Heart left ventricle (tissue), 16 donors: ENCODE results near the gene DYSF. TPM values are rescaled to one million over a fixed set of nuclear protein-coding genes. Genes with fewer than 3 reads are reported as not detected.
A peak's percentile ranks its signal among the peaks of the same experiment; 100 is the strongest.

ENCODE experiments used
- ATAC-seq, 4 donors: fragments of 200-7000 bp; cut with Tn5 transposase; one replicate each; pipeline ENCODE4 v1.9.1; 2020 to 2022; ENCODE audit warnings: moderate library complexity in 4 of 4, mild to moderate bottlenecking in 3 of 4, moderate number of reproducible peaks in 1 of 4
- DNase-seq, 5 donors: peaks; one replicate each; pipeline ENCODE4 v3.0.0-alpha.2; 2020
- H3K27ac ChIP-seq, 12 donors: fragments of 200-600 bp; sonication (generic) in 4 of 12; one replicate each; pipeline versions ENCODE4 v1.5.0 to v1.8.0; 2016 to 2022; ENCODE audit warnings: mild to moderate bottlenecking in 2 of 12
- H3K27me3 ChIP-seq, 9 donors: fragments of 200-600 bp; sonication (generic) in 2 of 9; one replicate each; pipeline versions ENCODE4 v1.5.1 to v1.8.0; 2016 to 2022; ENCODE audit warnings: mild to moderate bottlenecking in 3 of 9
- H3K36me3 ChIP-seq, 9 donors: fragments of 200-600 bp; sonication (generic) in 2 of 9; one replicate each; pipeline versions ENCODE4 v1.5.0 to v1.8.0; 2018 to 2022; ENCODE audit warnings: mild to moderate bottlenecking in 2 of 9
- H3K4me1 ChIP-seq, 12 donors: fragments of 200-600 bp; sonication (generic) in 4 of 12; one replicate each; pipeline versions ENCODE4 v1.5.0 to v1.8.0; 2016 to 2022; ENCODE audit warnings: mild to moderate bottlenecking in 3 of 12
- H3K4me3 ChIP-seq, 12 donors: fragments of 200-600 bp; sonication (generic) in 4 of 12; one replicate each; pipeline versions ENCODE4 v1.5.0 to v1.8.0; 2017 to 2022; ENCODE audit warnings: mild to moderate bottlenecking in 9 of 12, moderate library complexity in 4 of 12
- H3K9me3 ChIP-seq, 12 donors: fragments of 200-600 bp; sonication (generic) in 4 of 12; one replicate each; pipeline versions ENCODE4 v1.5.0 to v1.8.0; 2016 to 2022; ENCODE audit warnings: mild to moderate bottlenecking in 1 of 12
- CTCF ChIP-seq, 12 donors: fragments of 200-600 bp; sonication (generic) in 4 of 12; IDR thresholded peaks; one replicate each; pipeline versions ENCODE4 v1.5.0 to v1.8.0; 2018 to 2022; ENCODE audit warnings: antibody characterized with exemption in 12 of 12, mild to moderate bottlenecking in 5 of 12
- POLR2A ChIP-seq, 2 donors: fragments of 450-650 bp; IDR thresholded peaks; one replicate each; pipeline ENCODE4 v1.6.1; 2017; ENCODE audit warnings: antibody characterized with exemption in 2 of 2, mild to moderate bottlenecking in 2 of 2, moderate library complexity in 2 of 2
- WGBS, 4 donors: extraction: QIAGEN DNeasy Blood & Tissue Kit in 2 of 4; methylation state at CpG; one replicate each; pipeline versions ENCODE4 v1.1.5 to v1.1.7; 2013 to 2018; 5-methylcytosine and 5-hydroxymethylcytosine counted together
- intact Hi-C, 10 donors: fragments of 100-400 bp; cut with DNase I; formaldehyde crosslinking; loops; one replicate each; pipeline versions ENCODE4 v1.11.1 to v1.14.2; 2022
- polyA plus RNA-seq, 2 donors: library from polyadenylated mRNA; stranded (reverse); fragments of 200-250 nt; gene quantifications; one replicate each; pipeline ENCODE4 v1.2.3, GENCODE V29; 2013
- total RNA-seq, 9 donors: library from RNA; depleted of rRNA in 2 of 9; stranded (reverse); fragments of >200 nt in 2 of 9; fragmentation: NEBNext Ultra II Directional in 3 of 9; extraction: Animal tissue kit (Norgen Biotek cat#: 25700) in 3 of 9; gene quantifications; one replicate each; pipeline versions ENCODE4 v1.1.0 to v1.2.4, GENCODE V29; 2016 to 2023
- donor health status: ischemic (EF 13 %, LVEDD 7.1; RV severe dilation, severe dysfunction).
- donor health status: healthy with polysubstance abuse.
- donor health status: DM: no; HTN: yes; CAD: no.
- donor health status: DM: no; HTN: no; CAD: no.
- donor health status: ischemic (EF 25% LVEDD 6.9; RV normal size, moderate dysfunction).
- donor health status: ischemic (EF 25% LVEDD 5.7; RV mildly dilated, moderate dysfunction).
- donor health status: healthy.
- donor health status: DM: yes; HTN: yes; CAD: no.
- donor health status: ischemic (EF 35%, LVEDD 5.7; RV mildly dilated, moderate dysfunction).
- donor health status: nonischemic (EF 11% LVEDD 7.7; RV severe dilation, severe dysfunction).
- donor health status: DM: yes; HTN: yes; CAD: no.
- donor health status: PGD.
- donor health status: ischemic (EF 29% LVEDD 5.4; RV normal size, mild dysfunction).
- donor health status: nonischemic (EF 23%, LVEDD 6.1; RV moderate dilation, normal function).

The DYSF gene
- total and polyA plus RNA-seq, 11 donors = 25.5 to 99.9 (median 78.6) TPM

DNA sequence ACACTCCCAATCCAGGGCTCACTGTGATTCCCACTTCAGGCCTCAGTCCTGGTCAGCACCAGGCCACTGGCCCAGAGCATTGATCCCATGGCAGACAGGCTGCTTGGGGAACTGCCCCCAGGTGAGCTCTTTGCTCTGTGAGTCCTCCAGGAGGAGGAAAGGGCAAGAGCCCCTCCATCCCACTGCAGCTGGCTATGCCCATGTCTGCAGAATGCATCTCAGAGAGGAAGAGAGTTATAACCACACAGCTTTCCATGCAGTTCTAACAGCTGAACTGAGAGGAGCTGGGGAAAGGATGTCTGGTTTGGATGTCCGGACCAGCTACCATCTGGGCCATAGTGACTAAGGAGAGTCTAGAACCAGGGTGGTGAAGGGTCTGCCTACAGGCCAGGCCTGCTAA, 230.3 kb downstream of the DYSF start:
- H3K27ac ChIP-seq = no peak overlapping the region

GRCh38 chr2:71684226-71685072, 231.1 kb downstream of the DYSF start:
- 87 to 92% (median 89%) methylated on average over 13 of the region's 13 CpGs for WGBS, 4 donors
- H3K27ac ChIP-seq = peak overlapping the region in 3 of 12 donors; percentile 48 to 70 (median 70)
- intact Hi-C loops = loop anchor here in 3 of 10 donors (5.0 to 10.0 kb wide), 2 partner anchors 110 to 113 kb away; no protein-coding TSS in a partner anchor
- DNase-seq (peak in 2 of 5 donors; percentile 14 to 51), ATAC-seq (peak in 2 of 4 donors; percentile 26 to 27)
- no peaks in the 10 kb centered on the region for H3K9me3 ChIP-seq
- no peaks in the 10 kb centered on the region for H3K27me3 ChIP-seq
- no peak overlapping the region for H3K4me3 ChIP-seq
- TF ChIP-seq POLR2A (IDR thresholded peaks at IDR 0.05) (no peak), CTCF (IDR thresholded peaks at IDR 0.05) (no peak)
- H3K4me1 ChIP-seq = peaks cover 0 to 32% (median 0%) of the 10 kb centered on the region in 12 donors
- H3K36me3 ChIP-seq = peaks cover 0 to 62% (median 34%) of the 10 kb centered on the region in 9 donors

More for the DNA sequence above, 230.3 kb downstream of the DYSF start:
- no peaks in the 10 kb centered on the region for H3K9me3 ChIP-seq
- no peaks in the 10 kb centered on the region for H3K27me3 ChIP-seq
- DNase-seq (peak in 2 of 5 donors; percentile 7 to 24), ATAC-seq (no peak)
- intact Hi-C loops = loop anchor here in 2 of 10 donors (10.0 kb wide), 1 partner anchor 111 kb away; no protein-coding TSS in a partner anchor
- no peak for TF ChIP-seq POLR2A (IDR thresholded peaks at IDR 0.05)
- no peak for TF ChIP-seq CTCF (IDR thresholded peaks at IDR 0.05)
- H3K4me3 ChIP-seq = no peak overlapping the region
- H3K36me3 ChIP-seq = peaks cover 0 to 65% (median 39%) of the 10 kb centered on the region in 9 donors
- H3K4me1 ChIP-seq = peaks cover 0 to 32% (median 0%) of the 10 kb centered on the region in 12 donors
- WGBS, 4 donors = 98 to 100% (median 99%) methylated on average over 1 of the region's 1 CpG

- 78 to 97% (median 91%) methylated on average over 9 to 10 of the region's 10 CpGs for WGBS, 4 donors
- ATAC-seq (peak; percentile 40 to 66 (median 60)), DNase-seq (peak in 2 of 5 donors; percentile 20 to 57)
- Histone ChIP-seq H3K4me3 (no peak overlapping the region), H3K27me3 (no peaks in the 10 kb centered on the region), H3K27ac (peak overlapping the region in 5 of 12 donors; percentile 13 to 76 (median 48)), H3K36me3 (peaks cover 0 to 58% (median 32%) of the 10 kb centered on the region in 9 donors), H3K4me1 (peaks cover 0 to 36% (median 0%) of the 10 kb centered on the region in 12 donors), H3K9me3 (no peaks in the 10 kb centered on the region)
- intact Hi-C loops = loop anchor here in 3 of 10 donors (5.0 to 10.0 kb wide), 2 partner anchors 110 to 112 kb away; no protein-coding TSS in a partner anchor
- TF ChIP-seq POLR2A (IDR thresholded peaks at IDR 0.05) (no peak), CTCF (IDR thresholded peaks at IDR 0.05) (no peak)
Observed at GRCh38 chr2:71685073-71685848, 231.9 kb downstream of the DYSF start.
